Suppressor macrophage treated with lipopolysaccharide for 4 hours (primary cell): ENCODE measurements around the gene FOSL1.

Source experiments
- DNase-seq: peaks from one replicate; pipeline ENCODE4 v3.0.0-alpha.2; 2020

FOSL1 gene

GRCh38 chr11:65900125-65900898 is at the start of gene FOSL1:
TSS of gene FOSL1 (minus strand) at chr11:65900388. CDS start at chr11:65900339, 49 bp downstream.
- DNase-seq = peak; percentile 94

GRCh38 chr11:65947603-65948125 is 47.5 kb upstream of the FOSL1 start:
- DNase-seq = no peak

GRCh38 chr11:65947133-65947532 is 46.9 kb upstream of the FOSL1 start:
- DNase-seq = no peak

- no peak for DNase-seq
Observed at GRCh38 chr11:65946655-65947054, 46.5 kb upstream of the FOSL1 start.

GRCh38 chr11:65945941-65946558 is 45.9 kb upstream of the FOSL1 start:
- no peak for DNase-seq

- no peak for DNase-seq
Observed at GRCh38 chr11:65945430-65945911, 45.3 kb upstream of the FOSL1 start, which contains the start of gene TSGA10IP. TSS of gene TSGA10IP (plus strand) at chr11:65945480. CDS start at chr11:65945676, 196 bp downstream.

- no peak for DNase-seq
Observed at GRCh38 chr11:65944767-65945166, 44.6 kb upstream of the FOSL1 start.

- DNase-seq = no peak
Observed at GRCh38 chr11:65944191-65944590, 44.0 kb upstream of the FOSL1 start.

GRCh38 chr11:65942531-65942930 is 42.3 kb upstream of the FOSL1 start:
- DNase-seq = no peak

GRCh38 chr11:65941720-65942310 is 41.6 kb upstream of the FOSL1 start:
- no peak for DNase-seq

GRCh38 chr11:65937766-65938165 is 37.6 kb upstream of the FOSL1 start:
- no peak for DNase-seq

GRCh38 chr11:65934014-65934413 is 33.8 kb upstream of the FOSL1 start:
- DNase-seq = no peak

- DNase-seq = peak; percentile 16
Observed at GRCh38 chr11:65932558-65932919, 32.4 kb upstream of the FOSL1 start.

- DNase-seq = no peak
Observed at GRCh38 chr11:65931773-65932557, 31.8 kb upstream of the FOSL1 start.

- DNase-seq = no peak
Observed at GRCh38 chr11:65928667-65929066, 28.5 kb upstream of the FOSL1 start.

GRCh38 chr11:65927904-65928397 is 27.8 kb upstream of the FOSL1 start:
- DNase-seq = peak; percentile 92

- DNase-seq = no peak
Observed at GRCh38 chr11:65925397-65925796, 25.2 kb upstream of the FOSL1 start.

- no peak for DNase-seq
Observed at GRCh38 chr11:65922565-65922964, 22.4 kb upstream of the FOSL1 start.

GRCh38 chr11:65921876-65922275 is 21.7 kb upstream of the FOSL1 start:
- DNase-seq = no peak

GRCh38 chr11:65921033-65921555 is 20.9 kb upstream of the FOSL1 start:
- DNase-seq = no peak

GRCh38 chr11:65920372-65920802 is 20.2 kb upstream of the FOSL1 start:
- DNase-seq = no peak
